Keratinocyte (primary cell): ENCODE results near the gene EMP1. TPM values are rescaled to one million over a fixed set of nuclear protein-coding genes. Genes with fewer than 3 reads are reported as not detected.

Experiments
- DNase-seq: peaks from one replicate; pipeline ENCODE4 v3.0.0-alpha.2; 2011; ENCODE audit warnings: low read depth, missing footprints, low spot score
- FAIRE-seq: peaks from 2 replicates; lab custom pipeline; 2011; peaks lifted over from hg19 to GRCh38; lab: Jason Lieb, UNC
- H2AFZ ChIP-seq: 2 replicates; pipeline ENCODE4 v1.6.0; 2012; ENCODE audit warnings: low read length, control low read depth, inconsistent platforms; ENCODE audit not compliant: control insufficient read depth
- H3K27ac ChIP-seq: 2 replicates; pipeline ENCODE4 v1.5.1; 2011; ENCODE audit warnings: low read length; ENCODE audit not compliant: control insufficient read depth, insufficient read depth
- H3K27me3 ChIP-seq: 3 replicates; pipeline ENCODE4 v1.6.0; 2011; ENCODE audit warnings: low read length; ENCODE audit not compliant: control insufficient read depth, insufficient read depth; ENCODE audit errors: extremely low read depth
- H3K36me3 ChIP-seq, 2 experiments: 2 replicates in 1 of 2; 3 replicates in 1 of 2; pipeline ENCODE4 v1.5.1; 2011; ENCODE audit warnings: low read length in 2 of 2, mild to moderate bottlenecking in 1 of 2; ENCODE audit not compliant: control insufficient read depth in 2 of 2, insufficient read depth in 2 of 2; ENCODE audit errors: extremely low read depth in 1 of 2
- H3K4me1 ChIP-seq: 3 replicates; pipeline ENCODE4 v1.5.1; 2011; ENCODE audit warnings: low read length; ENCODE audit not compliant: control insufficient read depth, insufficient read depth; ENCODE audit errors: extremely low read depth
- H3K4me2 ChIP-seq: 3 replicates; pipeline ENCODE4 v1.6.0; 2011; ENCODE audit warnings: low read depth, low read length; ENCODE audit not compliant: control insufficient read depth, insufficient read depth; ENCODE audit errors: extremely low read depth
- H3K4me3 ChIP-seq, 3 experiments: fragments of 200-600 bp in 1 of 3; sonication (generic) in 1 of 3; 2 replicates in 2 of 3; 3 replicates in 1 of 3; pipeline ENCODE4 v1.5.1; 2011 to 2016; ENCODE audit warnings: low read length in 3 of 3, mild to moderate bottlenecking in 3 of 3, control low read depth in 2 of 3, inconsistent platforms in 1 of 3, low read depth in 1 of 3, mixed read lengths in 1 of 3, mixed run types in 1 of 3, moderate library complexity in 1 of 3; ENCODE audit not compliant: control insufficient read depth in 2 of 3, insufficient read depth in 2 of 3; ENCODE audit errors: extremely low read depth in 1 of 3
- H3K79me2 ChIP-seq: 2 replicates; pipeline ENCODE4 v1.6.0; 2012; ENCODE audit warnings: low read length; ENCODE audit not compliant: control insufficient read depth, insufficient read depth
- H3K9ac ChIP-seq: 3 replicates; pipeline ENCODE4 v1.6.0; 2011; ENCODE audit warnings: low read length; ENCODE audit not compliant: control insufficient read depth, insufficient read depth; ENCODE audit errors: extremely low read depth
- H3K9me1 ChIP-seq: 3 replicates; pipeline ENCODE4 v1.6.0; 2011; ENCODE audit warnings: low read length; ENCODE audit not compliant: control insufficient read depth, insufficient read depth; ENCODE audit errors: extremely low read depth
- H3K9me3 ChIP-seq: 2 replicates; pipeline ENCODE4 v1.5.1; 2012; ENCODE audit warnings: low read depth, low read length; ENCODE audit not compliant: control insufficient read depth
- H4K20me1 ChIP-seq: 3 replicates; pipeline ENCODE4 v1.6.0; 2011; ENCODE audit warnings: low read length; ENCODE audit not compliant: control insufficient read depth, insufficient read depth; ENCODE audit errors: extremely low read depth
- CTCF ChIP-seq, 3 experiments: IDR thresholded peaks in 1 of 3; conservative IDR thresholded peaks in 1 of 3; optimal IDR thresholded peaks in 1 of 3; 2 replicates in 2 of 3; 3 replicates in 1 of 3; pipeline versions ENCODE3 to v1.5.1; 2011; ENCODE audit warnings: low read length in 3 of 3, mild to moderate bottlenecking in 3 of 3, moderate library complexity in 2 of 3, control low read depth in 1 of 3, inconsistent platforms in 1 of 3; ENCODE audit not compliant: insufficient read depth in 2 of 3; ENCODE audit errors: extremely low read depth in 1 of 3
- EZH2 ChIP-seq: IDR thresholded peaks from one replicate; pipeline ENCODE4 v1.6.1; 2012; ENCODE audit warnings: inconsistent platforms, mild to moderate bottlenecking, low read length, moderate library complexity
- dilution Hi-C: fragments of 300-500 bp; cut with MboI; formaldehyde crosslinking; loops from one replicate; pipeline ENCODE4 v1.7.0; 2020; ENCODE audit warnings: low sequenced_read_pairs; ENCODE audit not compliant: extremely low pct_ligation_motif_present
- polyA plus RNA-seq, 5 experiments: library from polyadenylated mRNA; depleted of rRNA in 3 of 5; stranded (reverse) in 3 of 5; stranded (forward) in 1 of 5; unstranded in 1 of 5; fragments of >200 nt; gene quantifications; 1 replicate in 1 of 5; 2 replicates in 3 of 5; 3 replicates in 1 of 5; pipeline versions ENCODE4 v1.2.1 to v1.2.3, GENCODE V29; 2011 to 2012; ENCODE audit warnings: missing spikeins in 2 of 5, low read depth in 1 of 5, low replicate concordance in 1 of 5

The EMP1 gene
- polyA plus RNA-seq, 1 donor (not counting 4 experiments of a cell fraction or from before 2014, with no cell fraction given): 583 TPM

GRCh38 chr12:13186302-13186701, 10.2 kb upstream of the EMP1 start:
- no peaks in the 10 kb centered on the region for H4K20me1 ChIP-seq
- dilution Hi-C loops: no loop called here
- H2AFZ ChIP-seq: no peak overlapping the region
- no peaks in the 10 kb centered on the region for H3K27me3 ChIP-seq
- H3K9me3 ChIP-seq: no peaks in the 10 kb centered on the region
- no peak overlapping the region for H3K27ac ChIP-seq
- peaks cover 10% of the 10 kb centered on the region for H3K4me1 ChIP-seq
- no peak for DNase-seq
- no peaks in the 10 kb centered on the region for H3K36me3 ChIP-seq
- no peak overlapping the region for H3K9ac ChIP-seq
- H3K9me1 ChIP-seq: no peaks in the 10 kb centered on the region
- TF ChIP-seq CTCF (optimal IDR thresholded peaks at IDR 0.05 in 1 of 3, IDR thresholded peaks at IDR 0.05 in 1 of 3, conservative IDR thresholded peaks at IDR 0.05 in 1 of 3; ENCODE audit: extremely low read depth in 1 of 3, insufficient read depth in 2 of 3, low read length in 3 of 3) (no peak), EZH2 (no peak)
- H3K4me2 ChIP-seq: no peak overlapping the region
- no peak overlapping the region for H3K4me3 ChIP-seq
- H3K79me2 ChIP-seq: no peaks in the 10 kb centered on the region
- FAIRE-seq: no peak

DNA sequence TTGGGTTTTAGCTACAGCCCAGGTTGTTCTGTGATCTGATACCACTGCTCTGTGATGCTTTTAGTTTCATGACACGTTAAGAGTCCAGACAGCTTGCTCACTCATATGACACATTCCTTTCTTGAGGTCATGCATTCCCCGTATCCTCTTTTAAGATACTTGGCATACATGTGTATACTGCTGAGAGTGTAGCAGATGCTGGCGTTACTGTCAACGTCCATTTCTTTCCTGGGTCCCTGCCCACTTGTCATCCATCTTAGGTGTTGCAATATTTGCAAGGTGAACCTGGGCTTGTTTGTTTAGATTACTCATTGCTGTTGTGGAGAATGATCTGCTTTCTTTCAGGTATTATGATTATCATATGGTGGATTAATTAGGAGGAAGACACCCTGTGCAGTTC, 9.1 kb upstream of the EMP1 start:
- no peaks in the 10 kb centered on the region for H3K27me3 ChIP-seq
- peak; percentile 86 for FAIRE-seq
- H2AFZ ChIP-seq: no peak overlapping the region
- H3K4me1 ChIP-seq: peaks cover 10% of the 10 kb centered on the region
- peak overlapping the region; percentile 4 for H3K27ac ChIP-seq
- H3K4me3 ChIP-seq: no peak overlapping the region
- H3K9ac ChIP-seq: no peak overlapping the region
- no peaks in the 10 kb centered on the region for H3K79me2 ChIP-seq
- no peaks in the 10 kb centered on the region for H3K36me3 ChIP-seq
- H4K20me1 ChIP-seq: no peaks in the 10 kb centered on the region
- no peak for TF ChIP-seq EZH2
- TF ChIP-seq CTCF (optimal IDR thresholded peaks at IDR 0.05 in 1 of 3, IDR thresholded peaks at IDR 0.05 in 1 of 3, conservative IDR thresholded peaks at IDR 0.05 in 1 of 3; ENCODE audit: extremely low read depth in 1 of 3, insufficient read depth in 2 of 3, low read length in 3 of 3): no peak
- no peak for DNase-seq
- dilution Hi-C loops: no loop called here
- no peaks in the 10 kb centered on the region for H3K9me3 ChIP-seq
- no peak overlapping the region for H3K4me2 ChIP-seq
- H3K9me1 ChIP-seq: no peaks in the 10 kb centered on the region
